ENCODE measurements around the gene FHOD1. TPM values are rescaled to one million over a fixed set of nuclear protein-coding genes. Genes with fewer than 3 reads are reported as not detected.

The FHOD1 gene
- total and polyA plus RNA-seq, 2 of the 13 experiments (the other 11 are each of a cell fraction or from before 2014, with no cell fraction given) = 20.0 to 20.8 TPM

GRCh38 chr16:67247192-67248072 is at the start of gene FHOD1 (continued):
- no peak for TF ChIP-seq E2F2 (CRISPR knock-in tag; IDR thresholded peaks at IDR 0.05; ENCODE audit: borderline replicate concordance)
- no peak; the same call in 1 of the 2 replicates for TF ChIP-seq ZNF766 (CRISPR knock-in tag; IDR thresholded peaks at IDR 0.05; ENCODE audit: borderline replicate concordance)
- 0 out of 2 replicates have a peak, but pooled peaks have one; percentile 25 for TF ChIP-seq ZHX1 (CRISPR knock-in tag; IDR thresholded peaks at IDR 0.05; ENCODE audit: low read depth)
- peak; percentile 20; the same call in 1 of the 2 replicates for TF ChIP-seq ZNF788 (CRISPR knock-in tag; IDR thresholded peaks at IDR 0.05; ENCODE audit: borderline replicate concordance)
- TF ChIP-seq ISX (CRISPR knock-in tag; conservative IDR thresholded peaks at IDR 0.05) = no peak
- no peak for TF ChIP-seq ZNF674 (CRISPR knock-in tag; IDR thresholded peaks at IDR 0.05; ENCODE audit: low read depth)
- no peak for TF ChIP-seq ARNT (IDR thresholded peaks at IDR 0.05)
- TF ChIP-seq SETDB1 (CRISPR knock-in tag; IDR thresholded peaks at IDR 0.05; ENCODE audit: borderline replicate concordance) = no peak
- no peak for TF ChIP-seq ISL2 (CRISPR knock-in tag; IDR thresholded peaks at IDR 0.05)
- peak; percentile 27 for TF ChIP-seq TEAD3 (CRISPR knock-in tag; optimal IDR thresholded peaks at IDR 0.05; ENCODE audit: borderline replicate concordance)
- no peak for TF ChIP-seq PHB2 (IDR thresholded peaks at IDR 0.05; ENCODE audit: partially characterized antibody)
- peak; percentile 67; the same call in 1 of the 2 replicates for TF ChIP-seq KMT2B (CRISPR knock-in tag; IDR thresholded peaks at IDR 0.05)
- TF ChIP-seq SP1 (IDR thresholded peaks at IDR 0.05) = no peak
- peak; percentile 90 for TF ChIP-seq SP1 (CRISPR knock-in tag; IDR thresholded peaks at IDR 0.05)
- TF ChIP-seq SKI (IDR thresholded peaks at IDR 0.05; ENCODE audit: partially characterized antibody) = no peak
- TF ChIP-seq NFYC (CRISPR knock-in tag; IDR thresholded peaks at IDR 0.05) = peak; percentile 79
- no peak for TF ChIP-seq PCBP2 (optimal IDR thresholded peaks at IDR 0.05; ENCODE audit: low read depth, low read length, poor library complexity, severe bottlenecking)
- TF ChIP-seq RORA (CRISPR knock-in tag; IDR thresholded peaks at IDR 0.05) = no peak
- no peak for TF ChIP-seq DR1 (CRISPR knock-in tag; IDR thresholded peaks at IDR 0.05)
- TF ChIP-seq PAWR (CRISPR knock-in tag; IDR thresholded peaks at IDR 0.05; ENCODE audit: borderline replicate concordance) = no peak; the same call in 1 of the 2 replicates
- TF ChIP-seq HNF1B (CRISPR knock-in tag; IDR thresholded peaks at IDR 0.05) = peak; percentile 75
- peak; percentile 96 for TF ChIP-seq ZNF670 (CRISPR knock-in tag; IDR thresholded peaks at IDR 0.05; ENCODE audit: borderline replicate concordance)
- no peak for TF ChIP-seq ZBTB43 (CRISPR knock-in tag; conservative IDR thresholded peaks at IDR 0.05)
- no peak for TF ChIP-seq IKZF1 (IDR thresholded peaks at IDR 0.05)
